Spleen (tissue), 11 donors: Measurements from ENCODE around the gene AIRE. TPM values are rescaled to one million over a fixed set of nuclear protein-coding genes. Genes with fewer than 3 reads are reported as not detected.

ENCODE experiments used
- DNase-seq: peaks from one replicate; pipeline ENCODE4 v3.0.0-alpha.2; 2020
- H3K27ac ChIP-seq, 8 donors: fragments of 200-600 bp; sonication (generic) in 7 of 8; 1 replicate in 4 of 8; 2 replicates in 4 of 8; pipeline versions ENCODE4 v1.5.0 to v1.8.0; 2016 to 2021; ENCODE audit warnings: inconsistent platforms in 4 of 8, mild to moderate bottlenecking in 4 of 8, moderate library complexity in 1 of 8
- H3K27me3 ChIP-seq, 7 donors: fragments of 200-600 bp; sonication (generic) in 6 of 7; replicated peaks in 1 of 7; 1 replicate in 4 of 7; 2 replicates in 3 of 7; pipeline versions ENCODE4 v1.5.0 to v1.8.0; 2016 to 2021; ENCODE audit warnings: inconsistent platforms in 3 of 7, mild to moderate bottlenecking in 1 of 7
- H3K36me3 ChIP-seq, 6 donors: fragments of 200-600 bp; sonication (generic) in 5 of 6; 1 replicate in 4 of 6; 2 replicates in 2 of 6; pipeline versions ENCODE4 v1.5.0 to v1.8.0; 2016 to 2021; ENCODE audit warnings: inconsistent platforms in 2 of 6
- H3K4me1 ChIP-seq, 6 donors: fragments of 200-600 bp; sonication (generic) in 5 of 6; 1 replicate in 3 of 6; 2 replicates in 3 of 6; pipeline versions ENCODE4 v1.5.0 to v1.8.0; 2016 to 2021; ENCODE audit warnings: inconsistent platforms in 3 of 6
- H3K4me3 ChIP-seq, 8 donors: fragments of 200-600 bp; sonication (generic) in 7 of 8; 1 replicate in 4 of 8; 2 replicates in 4 of 8; pipeline versions ENCODE4 v1.5.0 to v1.8.0; 2016 to 2021; ENCODE audit warnings: inconsistent platforms in 4 of 8, mild to moderate bottlenecking in 4 of 8, moderate library complexity in 2 of 8
- H3K9me3 ChIP-seq, 8 donors: fragments of 200-600 bp; sonication (generic) in 7 of 8; 1 replicate in 4 of 8; 2 replicates in 4 of 8; pipeline versions ENCODE4 v1.5.0 to v1.8.0; 2016 to 2021; ENCODE audit warnings: inconsistent platforms in 4 of 8
- POLR2A ChIP-seq, 3 donors: fragments of 450-650 bp; IDR thresholded peaks; one replicate each; pipeline ENCODE4 v1.5.1; 2017; ENCODE audit warnings: antibody characterized with exemption in 3 of 3, mild to moderate bottlenecking in 1 of 3
- POLR2AphosphoS5 ChIP-seq, 3 donors: sonication (generic); formaldehyde crosslinking; IDR thresholded peaks; one replicate each; pipeline ENCODE4 v1.5.1; 2017; ENCODE audit warnings: antibody characterized with exemption in 3 of 3
- WGBS, 5 donors: extraction: QIAGEN DNeasy Blood & Tissue Kit in 3 of 5; methylation state at CpG; one replicate each; pipeline versions ENCODE4 v1.1.5 to v1.1.7; 2013 to 2018; 5-methylcytosine and 5-hydroxymethylcytosine counted together
- intact Hi-C: fragments of 100-400 bp; cut with DNase I; formaldehyde crosslinking; loops from one replicate; pipeline ENCODE4 v1.15.0; 2023; ENCODE audit warnings: low total_unique reads
- polyA plus RNA-seq, 3 donors: library from polyadenylated mRNA; stranded (reverse); fragments of 200-250 nt; gene quantifications; one replicate each; pipeline ENCODE4 v1.2.1, GENCODE V29; 2013
- total RNA-seq, 7 donors: library from RNA; depleted of rRNA in 3 of 7; stranded (reverse); fragments of >200 nt in 3 of 7; fragmentation: NEBNext Ultra II Directional in 4 of 7; extraction: Animal tissue kit (Norgen Biotek cat#: 25700) in 4 of 7; gene quantifications; one replicate each; pipeline versions ENCODE4 v1.1.0 to v1.2.1, GENCODE V29; 2016 to 2021
- TF ChIP-seq, protein P1 (sequence below), 11 experiments: fragments of 200-600 bp in 7 of 11; fragments of 450-650 bp in 4 of 11; sonication (generic) in 4 of 11; IDR thresholded peaks in 8 of 11; conservative IDR thresholded peaks in 3 of 11; 1 replicate in 7 of 11; 2 replicates in 4 of 11; pipeline versions ENCODE4 v1.4.0 to v1.8.0; 2016 to 2021; ENCODE audit warnings: antibody characterized with exemption in 11 of 11, inconsistent platforms in 4 of 11, mild to moderate bottlenecking in 1 of 11
- donor health status: healthy with polysubstance abuse.
- donor health status: DM: no; HTN: no; CAD: no; lungs with moderate emphysema.
- donor health status: DM: no; HTN: no; CAD: no.
- donor health status: Bipolar disorder and iron deficiency.
- donor health status: healthy.
- donor health status: DM: no; HTN: no; CAD: no.
- donor health status: DM: yes; HTN: yes; CAD: no.

Gene AIRE
- total and polyA plus RNA-seq, 10 donors: 0.08 to 0.16 (median 0.10) TPM; not detected in 6

DNA sequence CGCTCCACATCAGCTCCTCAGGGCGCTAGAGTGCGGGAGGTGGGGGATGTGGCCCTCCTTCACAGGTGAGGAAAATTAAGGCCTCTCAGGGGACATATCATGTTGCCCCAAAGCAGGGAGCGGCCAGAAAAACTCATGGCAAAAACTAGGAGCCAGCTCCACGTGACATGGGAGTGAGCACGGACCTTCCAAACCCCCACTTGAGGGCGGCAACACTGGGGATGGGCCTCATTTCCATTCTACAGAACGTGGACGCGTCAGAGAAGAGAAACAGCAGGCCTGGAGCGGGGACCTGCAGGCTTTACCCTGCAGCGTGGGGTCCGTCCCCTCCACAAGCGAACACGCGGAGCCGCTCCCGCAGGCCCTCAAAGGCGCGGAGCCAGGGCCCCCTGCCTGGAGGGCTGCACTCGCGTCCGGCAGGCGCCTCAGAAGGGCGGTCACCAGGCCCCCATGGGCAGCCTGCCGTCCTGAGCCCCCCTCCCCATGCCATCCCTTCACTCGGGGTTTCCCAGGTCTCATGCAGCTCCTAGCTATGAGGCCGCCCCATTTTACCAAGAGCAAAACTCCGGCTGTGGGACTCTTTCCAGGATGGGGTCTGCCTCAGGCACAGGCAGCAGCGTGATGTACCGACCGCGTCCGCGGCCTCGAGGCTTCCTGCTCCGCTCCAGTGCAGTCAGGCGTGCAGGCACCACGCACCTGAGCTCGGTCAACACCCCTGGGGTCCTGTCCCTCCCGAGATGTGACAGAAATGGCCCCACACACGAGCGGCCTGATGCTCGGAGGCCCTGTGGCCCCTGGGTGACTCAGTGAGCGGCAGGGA lies 48.0 kb downstream of the AIRE start:
- H3K4me3 ChIP-seq: no peak overlapping the region
- intact Hi-C loops: loop anchor here (10.0 kb wide), 1 partner anchor 101 kb away; no protein-coding TSS in a partner anchor
- H3K9me3 ChIP-seq: no peaks in the 10 kb centered on the region
- H3K4me1 ChIP-seq: peaks cover 0 to 15% (median 7%) of the 10 kb centered on the region in 6 donors
- H3K36me3 ChIP-seq: peaks cover 0 to 74% (median 24%) of the 10 kb centered on the region in 6 donors
- no peak overlapping the region for H3K27ac ChIP-seq
- DNase-seq: no peak
- 85 to 92% (median 89%) methylated on average over 38 to 45 of the region's 45 CpGs for WGBS, 5 donors
- TF ChIP-seq POLR2AphosphoS5 (IDR thresholded peaks at IDR 0.05): peak in 1 of 3 donors; percentile 7
- TF ChIP-seq, protein P1, sequence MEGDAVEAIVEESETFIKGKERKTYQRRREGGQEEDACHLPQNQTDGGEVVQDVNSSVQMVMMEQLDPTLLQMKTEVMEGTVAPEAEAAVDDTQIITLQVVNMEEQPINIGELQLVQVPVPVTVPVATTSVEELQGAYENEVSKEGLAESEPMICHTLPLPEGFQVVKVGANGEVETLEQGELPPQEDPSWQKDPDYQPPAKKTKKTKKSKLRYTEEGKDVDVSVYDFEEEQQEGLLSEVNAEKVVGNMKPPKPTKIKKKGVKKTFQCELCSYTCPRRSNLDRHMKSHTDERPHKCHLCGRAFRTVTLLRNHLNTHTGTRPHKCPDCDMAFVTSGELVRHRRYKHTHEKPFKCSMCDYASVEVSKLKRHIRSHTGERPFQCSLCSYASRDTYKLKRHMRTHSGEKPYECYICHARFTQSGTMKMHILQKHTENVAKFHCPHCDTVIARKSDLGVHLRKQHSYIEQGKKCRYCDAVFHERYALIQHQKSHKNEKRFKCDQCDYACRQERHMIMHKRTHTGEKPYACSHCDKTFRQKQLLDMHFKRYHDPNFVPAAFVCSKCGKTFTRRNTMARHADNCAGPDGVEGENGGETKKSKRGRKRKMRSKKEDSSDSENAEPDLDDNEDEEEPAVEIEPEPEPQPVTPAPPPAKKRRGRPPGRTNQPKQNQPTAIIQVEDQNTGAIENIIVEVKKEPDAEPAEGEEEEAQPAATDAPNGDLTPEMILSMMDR (IDR thresholded peaks at IDR 0.05 in 8 of 11, conservative IDR thresholded peaks at IDR 0.05 in 3 of 11): no peak
- H3K27me3 ChIP-seq: no peaks in the 10 kb centered on the region

GRCh38 chr21:44334329-44335030 lies 48.8 kb downstream of the AIRE start:
- TF ChIP-seq, protein P1 (IDR thresholded peaks at IDR 0.05 in 8 of 11, conservative IDR thresholded peaks at IDR 0.05 in 3 of 11): no peak
- TF ChIP-seq POLR2A (IDR thresholded peaks at IDR 0.05) (no peak), POLR2AphosphoS5 (IDR thresholded peaks at IDR 0.05) (peak in 2 of 3 donors; percentile 9 to 46)
- Histone ChIP-seq H3K4me3 (no peak overlapping the region), H3K36me3 (peaks cover 0 to 73% (median 24%) of the 10 kb centered on the region in 6 donors), H3K9me3 (no peaks in the 10 kb centered on the region), H3K27me3 (no peaks in the 10 kb centered on the region), H3K4me1 (peaks cover under 1 to 18% (median 7%) of the 10 kb centered on the region in 6 donors), H3K27ac (no peak overlapping the region)
- WGBS, 5 donors: 82 to 88% (median 83%) methylated on average over 8 to 26 of the region's 26 CpGs
- intact Hi-C loops: loop anchor here (10.0 kb wide), 1 partner anchor 100 kb away; no protein-coding TSS in a partner anchor
- no peak for DNase-seq

DNA sequence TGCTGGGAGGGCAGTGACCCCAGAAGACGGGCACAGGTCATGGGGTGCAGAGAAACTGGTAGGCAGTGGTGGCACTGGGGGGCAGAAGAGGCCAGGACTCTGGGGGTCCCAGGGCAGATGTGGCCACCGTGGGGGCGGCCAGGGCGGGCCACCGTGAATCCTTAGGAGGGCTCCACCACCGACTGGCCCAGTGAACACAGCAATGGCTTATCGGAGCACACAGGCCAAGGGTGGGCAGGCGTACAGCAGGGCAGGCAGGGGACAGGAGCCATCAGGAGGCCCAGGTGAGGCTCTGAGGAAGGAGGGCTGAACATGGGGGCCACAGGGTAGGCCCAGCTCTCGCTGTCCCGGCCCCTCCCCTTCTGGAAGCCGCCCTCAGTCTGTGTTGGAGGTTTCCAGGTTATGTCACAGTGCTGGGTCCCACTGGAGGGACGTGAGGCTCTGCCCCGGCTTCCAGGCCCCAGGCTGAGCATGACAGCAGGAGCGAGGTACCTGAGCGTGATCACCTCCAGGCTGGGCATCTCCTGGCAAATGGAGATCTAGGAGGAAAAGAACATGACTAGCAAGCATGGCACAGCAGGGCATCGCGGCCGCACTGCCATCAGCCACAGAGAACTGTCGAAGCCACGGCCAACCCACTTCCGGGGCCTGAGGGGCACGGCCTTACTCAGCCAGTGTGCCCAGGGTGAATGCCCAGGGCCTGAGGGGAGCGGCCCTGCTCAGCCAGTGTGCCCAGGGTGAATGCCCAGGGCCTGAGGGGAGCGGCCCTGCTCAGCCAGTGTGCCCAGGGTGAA lies 49.8 kb downstream of the AIRE start:
- Histone ChIP-seq H3K27me3 (no peaks in the 10 kb centered on the region), H3K9me3 (no peaks in the 10 kb centered on the region), H3K4me3 (no peak overlapping the region), H3K4me1 (peaks cover 9 to 27% (median 17%) of the 10 kb centered on the region in 6 donors), H3K36me3 (peaks cover 0 to 63% (median 24%) of the 10 kb centered on the region in 6 donors), H3K27ac (no peak overlapping the region)
- 94 to 96% (median 95%) methylated on average over 15 to 23 of the region's 24 CpGs for WGBS, 5 donors
- TF ChIP-seq POLR2A (IDR thresholded peaks at IDR 0.05) (no peak), POLR2AphosphoS5 (IDR thresholded peaks at IDR 0.05) (peak in 1 of 3 donors; percentile 26)
- no peak for DNase-seq
- intact Hi-C loops: loop anchor here (10.0 kb wide), 1 partner anchor 99 kb away; no protein-coding TSS in a partner anchor

DNA sequence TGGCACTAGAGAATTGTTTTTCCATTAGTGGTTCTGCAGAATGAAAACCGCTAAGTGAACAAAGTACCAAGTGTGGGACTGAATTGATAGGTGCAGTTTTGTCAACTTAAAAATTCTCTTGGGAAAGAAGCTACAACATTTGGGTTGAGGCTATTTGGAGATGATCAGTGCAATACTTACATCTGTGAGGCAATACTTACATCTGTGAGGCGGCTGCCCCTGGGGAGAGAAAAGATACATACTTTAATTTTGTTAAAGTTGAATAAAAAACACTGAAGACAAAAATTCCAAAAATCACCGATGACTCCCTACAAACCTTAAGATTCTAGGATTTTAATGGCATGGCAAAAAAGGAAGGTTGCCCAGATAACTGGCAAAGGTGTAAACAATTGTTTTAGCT lies 51.8 kb downstream of the AIRE start:
- Histone ChIP-seq H3K36me3 (peaks cover 0 to 44% (median 15%) of the 10 kb centered on the region in 6 donors), H3K9me3 (no peaks in the 10 kb centered on the region), H3K27ac (peak overlapping the region in 7 of 8 donors; percentile 16 to 98 (median 95)), H3K4me1 (peaks cover 9 to 31% (median 18%) of the 10 kb centered on the region in 6 donors), H3K27me3 (no peaks in the 10 kb centered on the region), H3K4me3 (no peak overlapping the region)
- TF ChIP-seq, protein P1 (IDR thresholded peaks at IDR 0.05 in 8 of 11, conservative IDR thresholded peaks at IDR 0.05 in 3 of 11): no peak
- TF ChIP-seq POLR2AphosphoS5 (IDR thresholded peaks at IDR 0.05) (no peak), POLR2A (IDR thresholded peaks at IDR 0.05) (no peak)
- 73 to 85% (median 82%) methylated on average over 3 of the region's 3 CpGs for WGBS, 5 donors
- no peak for DNase-seq
- intact Hi-C loops: loop anchor here (10.0 kb wide), 1 partner anchor 97 kb away; no protein-coding TSS in a partner anchor
